ENCODE results near the gene GRAP2. TPM values are rescaled to one million over a fixed set of nuclear protein-coding genes. Genes with fewer than 3 reads are reported as not detected.

GRAP2 gene
- not detected in 2 replicates for total RNA-seq
- polyA plus RNA-seq, result 0.04 TPM in 1 of 2 replicates, not detected in the other
- not detected in 2 replicates for polyA plus RNA-seq (2011; cell fraction: cytosol; rRNA removed)
- polyA plus RNA-seq (2011; cell fraction: nucleus; rRNA removed), result not detected in 2 replicates
- not detected in 2 replicates for polyA plus RNA-seq (2012)
- polyA minus RNA-seq, result 0.07 and 1.1 TPM in 2 replicates
- not detected for polyA minus RNA-seq (2011; cell fraction: cytosol; rRNA and poly(A)+ RNA removed)
- polyA minus RNA-seq (2011; cell fraction: nucleus; rRNA and poly(A)+ RNA removed), result not detected in 2 replicates
- Bru-seq, nascent RNA, result not detected
- BruChase-seq, experiment 1, labeled RNA remaining after a 6-hour chase, result not detected
- not detected for BruChase-seq, experiment 2, labeled RNA remaining after a 2-hour chase
- long read RNA-seq, result 0 reads

- FAIRE-seq, result no peak
- intact Hi-C loops (cut with micrococcal nuclease), result no loop called here
Measured at GRCh38 chr22:39900306-39901227, at the start of gene GRAP2. GRAP2 (plus strand) TSS chr22:39901084; CDS start chr22:39947107, 46,023 bp downstream.

More at GRCh38 chr22:39900306-39901227, at the start of gene GRAP2:
- no peaks in the 10 kb centered on the region for H3K9me1 ChIP-seq (replicated peaks; ENCODE audit: control insufficient read depth, extremely low read depth, insufficient read depth, low read length)
- no peak within 1 kb of the TSS for H3K27ac ChIP-seq (ENCODE audit: insufficient read depth, low read depth, low read length)
- no TSS peak for BruUV-seq (replicated peaks)
- H3K36me3 ChIP-seq (ENCODE audit: control insufficient read depth in 2 of 2, extremely low read depth in 1 of 2, insufficient read depth in 2 of 2, low read length in 2 of 2), result no peaks in the 10 kb centered on the region
- H3K27me3 ChIP-seq (ENCODE audit: control insufficient read depth in 2 of 2, insufficient read depth in 2 of 2, low read length in 2 of 2), result peaks cover 11 to 14% of the 10 kb centered on the region in 2 experiments
- no peak within 1 kb of the TSS for H3K4me3 ChIP-seq (replicated peaks in 1 of 3; ENCODE audit: insufficient read depth in 1 of 3, low read depth in 1 of 3, low read length in 3 of 3)
- no peaks in the 10 kb centered on the region for H3K79me2 ChIP-seq (ENCODE audit: control insufficient read depth, insufficient read depth, low read length)
- no peak within 1 kb of the TSS for H3K4me2 ChIP-seq (ENCODE audit: insufficient read depth, low read length)
- H3K4me1 ChIP-seq (ENCODE audit: control insufficient read depth, extremely low read depth, insufficient read depth, low read length), result no peaks in the 10 kb centered on the region
- POLR2A ChIA-PET, result no interaction called here
- H4K20me1 ChIP-seq (replicated peaks; ENCODE audit: control insufficient read depth, extremely low read depth, insufficient read depth, low read length), result no peaks in the 10 kb centered on the region
- no peak within 1 kb of the TSS for H3K9ac ChIP-seq (replicated peaks; ENCODE audit: extremely low read depth, insufficient read depth, low read length)
- CTCF ChIA-PET, result interaction anchor here (1.3 kb wide), 1 partner anchor 124 kb away, joined by 3 read pairs; no protein-coding TSS in a partner anchor
- no peak for DNase-seq (ENCODE audit: low read depth, low spot score)
- H2AFZ ChIP-seq (ENCODE audit: low read depth, low read length), result no peak within 1 kb of the TSS
- TF ChIP-seq MYC (IDR thresholded peaks at IDR 0.05; ENCODE audit: low read depth, low read length) (no peak), EZH2 (IDR thresholded peaks at IDR 0.05; ENCODE audit: borderline replicate concordance, low read depth, low read length, severe bottlenecking) (no peak), MAX (IDR thresholded peaks at IDR 0.05; ENCODE audit: insufficient read depth, insufficient read length) (no peak)
- H3K9me3 ChIP-seq (replicated peaks; ENCODE audit: control insufficient read depth, insufficient read depth, low read length), result no peaks in the 10 kb centered on the region
- dilution Hi-C loops (cut with MboI; ENCODE audit: extremely low pct_ligation_motif_present, low sequenced_read_pairs), result no loop called here

Data from endothelial cell of umbilical vein (primary cell).